Endometrial microvascular endothelial cells (primary cell): ENCODE measurements around the gene TOR2A. TPM values are rescaled to one million over a fixed set of nuclear protein-coding genes. Genes with fewer than 3 reads are reported as not detected.

Source experiments
- in situ Hi-C: cut with HindIII; loops from 2 replicates; pipeline ENCODE4 v1.10.0; 2017; ENCODE audit warnings: low sequenced_read_pairs, low pct_unique_long_range_greater_than_20kb; ENCODE audit errors: inconsistent ontology term
- total RNA-seq: library from RNA; depleted of rRNA; stranded (reverse); fragments of >200 nt; gene quantifications from one replicate; pipeline ENCODE4 v1.2.3, GENCODE V29; 2015; ENCODE audit errors: inconsistent ontology term

The TOR2A gene
- total RNA-seq, 1 donor from 2014 or later: 26.4 TPM

- in situ Hi-C loops: loop anchor here (25.0 kb wide), 2 partner anchors 109 to 184 kb away; partner anchors contain the start of genes DPM2, ENG and PIP5KL1
Measured at GRCh38 chr9:127753148-127753547, 18.1 kb upstream of the TOR2A start.

GRCh38 chr9:127751269-127752054, 16.4 kb upstream of the TOR2A start:
- in situ Hi-C loops: loop anchor here (25.0 kb wide), 2 partner anchors 111 to 186 kb away; partner anchors contain the start of genes DPM2, ENG and PIP5KL1

GRCh38 chr9:127749090-127749787, 14.1 kb upstream of the TOR2A start:
- in situ Hi-C loops: no loop called here

- in situ Hi-C loops: no loop called here
Measured at GRCh38 chr9:127746959-127747569, 12.0 kb upstream of the TOR2A start.

GRCh38 chr9:127744398-127745110, 9.5 kb upstream of the TOR2A start:
- in situ Hi-C loops: no loop called here

GRCh38 chr9:127742435-127743088, 7.5 kb upstream of the TOR2A start:
- in situ Hi-C loops: no loop called here

- in situ Hi-C loops: no loop called here
Measured at GRCh38 chr9:127741831-127742434, 6.8 kb upstream of the TOR2A start.

GRCh38 chr9:127739614-127740330, 4.7 kb upstream of the TOR2A start:
- in situ Hi-C loops: no loop called here

GRCh38 chr9:127738666-127739065, 3.6 kb upstream of the TOR2A start:
- in situ Hi-C loops: no loop called here

GRCh38 chr9:127735530-127736185, 564 bp upstream of the TOR2A start:
- in situ Hi-C loops: no loop called here

- in situ Hi-C loops: no loop called here
Measured at GRCh38 chr9:127734247-127734746, 797 bp downstream of the TOR2A start.

- in situ Hi-C loops: no loop called here
Measured at GRCh38 chr9:127733614-127734013, 1.5 kb downstream of the TOR2A start.

- in situ Hi-C loops: no loop called here
Measured at GRCh38 chr9:127732444-127732843, 2.6 kb downstream of the TOR2A start.

- in situ Hi-C loops: no loop called here
Measured at GRCh38 chr9:127731938-127732337, 3.2 kb downstream of the TOR2A start.

- in situ Hi-C loops: no loop called here
Measured at GRCh38 chr9:127730799-127731410, 4.2 kb downstream of the TOR2A start.

GRCh38 chr9:127730262-127730661, 4.8 kb downstream of the TOR2A start:
- in situ Hi-C loops: no loop called here
